Pulmonary artery endothelial cell (primary cell): ENCODE data around the gene SLC35B1. TPM values are rescaled to one million over a fixed set of nuclear protein-coding genes. Genes with fewer than 3 reads are reported as not detected.

ENCODE experiments used
- DNase-seq: peaks from one replicate; pipeline ENCODE4 v3.0.0-alpha.2; 2011; ENCODE audit warnings: low read depth, low spot score
- total RNA-seq: library from RNA; depleted of rRNA; stranded (reverse); fragments of >200 nt; gene quantifications from 2 replicates; pipeline ENCODE4 v1.2.3, GENCODE V29; 2014

Gene SLC35B1
- total RNA-seq, 1 donor from 2014 or later: 72.2 TPM

DNA sequence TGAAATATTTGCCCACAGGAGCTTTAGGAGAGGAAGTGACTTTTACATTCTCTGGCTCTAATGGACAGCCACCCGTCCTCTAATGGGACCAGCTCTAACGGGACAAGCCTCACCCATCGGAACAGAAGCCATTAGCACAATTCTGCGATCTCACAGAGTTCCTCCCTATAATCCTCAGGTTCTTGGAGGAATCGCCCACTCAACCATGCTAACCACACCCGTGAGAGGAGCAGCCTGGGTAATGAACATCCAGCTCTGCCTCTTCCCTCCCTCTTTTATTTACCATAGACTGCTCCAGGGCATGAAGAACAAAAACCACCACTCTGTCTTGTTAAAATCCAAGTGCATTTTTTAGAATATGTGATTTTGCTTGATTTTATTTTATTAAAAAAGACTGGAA is 6.8 kb downstream of the SLC35B1 start:
- no peak for DNase-seq

DNA sequence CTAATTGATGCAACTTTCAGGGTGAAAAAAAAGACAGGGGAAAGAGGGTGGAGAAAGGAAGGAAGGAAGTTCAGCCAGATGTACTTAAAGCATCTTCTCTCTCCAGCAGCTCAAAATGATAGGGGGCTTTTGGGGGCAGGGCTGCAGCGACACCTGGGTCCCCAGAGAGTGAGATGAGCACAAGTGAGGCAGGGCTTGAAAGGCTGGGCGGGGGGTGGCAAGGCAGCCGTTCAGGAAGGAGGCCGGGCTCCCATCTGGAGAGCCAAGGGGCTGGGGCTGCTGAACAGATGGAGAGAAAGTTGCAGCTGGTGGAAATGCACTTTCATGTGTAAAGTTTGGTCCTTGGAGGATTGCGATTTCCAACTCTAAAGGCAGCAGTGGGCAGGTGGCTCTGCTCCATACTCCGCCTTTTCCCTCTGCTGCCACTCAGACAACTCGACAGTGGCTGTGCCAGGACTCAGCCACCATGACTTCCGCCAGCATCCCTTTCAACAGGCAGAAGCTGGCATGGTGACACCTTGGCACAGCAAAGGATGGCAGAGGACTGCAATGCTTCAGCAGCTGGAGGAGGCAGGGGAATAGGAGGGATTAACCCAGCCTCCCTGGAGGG is 7.7 kb downstream of the SLC35B1 start:
- no peak for DNase-seq

DNA sequence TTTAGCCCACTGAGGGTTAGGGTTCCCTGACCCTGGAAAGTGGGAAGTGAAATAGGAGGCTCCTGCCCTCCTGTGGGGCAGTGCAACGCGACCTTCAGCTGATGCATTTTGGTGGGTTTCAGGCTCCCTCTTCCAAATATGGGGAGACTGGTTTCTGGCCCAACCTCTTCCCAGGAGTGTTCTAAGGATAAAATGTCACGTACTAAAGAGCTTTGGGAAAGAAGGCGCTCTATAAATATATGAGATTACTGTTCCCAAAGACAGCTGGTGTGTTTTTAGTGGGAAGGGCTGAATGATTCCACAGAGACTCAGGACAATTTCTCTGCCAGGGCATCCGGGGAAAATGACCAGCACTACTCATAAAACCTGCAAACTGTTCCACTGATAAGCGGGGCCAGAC is 9.8 kb downstream of the SLC35B1 start:
- DNase-seq: no peak

DNA sequence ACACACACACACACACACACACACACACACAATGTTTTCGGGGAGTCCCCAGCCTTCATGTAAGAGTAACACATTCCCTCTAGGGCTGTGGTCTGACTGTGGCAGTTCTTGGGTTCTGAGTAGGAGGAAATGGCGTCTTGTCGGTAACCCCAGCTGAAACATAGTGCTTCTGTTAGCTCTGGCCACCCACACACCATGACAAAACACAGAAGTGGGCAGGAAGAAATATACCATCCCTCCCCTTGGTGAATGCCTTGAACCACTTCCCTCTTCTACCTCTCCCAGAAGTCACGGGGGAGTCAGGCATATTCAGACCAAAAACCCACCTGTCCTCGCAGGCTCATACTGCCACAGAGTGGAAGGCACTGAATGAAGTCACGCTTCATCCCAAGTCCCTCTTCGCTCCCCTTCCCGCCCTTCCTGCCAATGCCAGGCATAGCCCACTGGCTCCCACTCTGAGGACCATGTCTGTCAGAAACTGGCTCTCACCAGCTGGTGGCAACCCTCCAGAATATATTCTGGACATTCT is 11.5 kb downstream of the SLC35B1 start:
- DNase-seq: no peak

DNA sequence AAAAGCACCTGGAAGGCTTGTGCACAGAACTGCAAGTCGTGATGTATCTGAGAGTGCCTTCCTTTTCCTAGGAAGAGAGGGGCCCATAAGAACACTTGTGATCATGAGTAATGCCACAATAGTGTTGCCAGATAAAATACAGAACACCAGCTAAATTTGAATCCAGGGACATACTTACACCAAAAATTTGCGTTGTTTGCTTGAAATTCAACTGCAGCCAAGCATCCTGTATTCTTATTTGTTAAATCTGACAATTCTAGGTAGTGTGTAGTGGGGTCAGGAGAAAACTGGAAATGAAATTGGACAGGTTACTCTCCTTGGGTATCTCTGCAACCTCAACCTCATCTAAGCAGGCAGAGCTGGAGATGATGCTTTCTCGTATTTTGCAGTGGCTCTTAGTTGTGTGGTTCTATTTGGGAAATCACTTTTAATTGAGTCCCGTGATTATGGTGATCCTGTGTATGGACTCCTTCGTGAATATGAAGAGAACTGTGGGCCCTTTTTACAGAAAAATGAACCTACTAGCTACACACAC is 12.0 kb downstream of the SLC35B1 start:
- DNase-seq: no peak

DNA sequence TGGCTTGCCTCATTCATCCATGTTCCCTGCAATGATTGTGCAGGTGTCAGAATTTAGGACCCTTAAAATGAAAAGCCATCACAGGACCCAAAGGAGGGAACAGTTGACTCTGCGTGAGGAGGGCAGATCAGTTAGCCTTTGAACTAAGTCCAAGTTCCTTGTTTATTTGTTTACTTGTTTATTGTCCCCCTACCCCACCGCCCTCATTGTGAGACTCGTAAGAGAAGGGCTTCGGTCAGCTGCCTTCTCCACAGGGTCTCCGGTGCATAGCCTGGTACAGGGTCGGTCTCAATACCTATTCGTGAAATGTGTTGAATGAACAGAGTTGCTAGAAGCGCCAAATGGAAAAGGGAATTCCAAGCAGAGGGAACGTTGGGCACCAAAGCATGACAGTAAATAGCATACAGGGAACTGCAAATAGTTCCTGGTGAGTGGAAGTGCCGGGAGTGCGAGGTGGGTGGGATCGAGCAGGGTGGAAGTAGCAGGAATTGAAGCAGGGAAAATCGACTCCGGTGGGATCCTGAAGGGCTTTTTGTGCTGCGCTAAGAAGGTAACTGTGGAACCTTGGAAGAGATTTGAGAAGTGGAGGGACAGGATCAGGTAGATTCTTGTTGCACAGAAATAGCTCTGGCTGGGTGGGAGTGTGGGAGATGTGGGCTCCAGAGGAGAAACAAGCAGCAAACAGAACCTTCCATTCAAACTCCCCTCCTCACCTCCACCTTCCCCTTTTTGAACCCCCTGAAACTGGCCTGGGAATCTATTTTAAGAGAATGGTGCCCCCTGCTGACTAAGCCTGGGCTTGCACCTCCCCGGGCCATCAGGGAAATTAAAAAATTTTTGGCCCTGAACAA is 12.7 kb downstream of the SLC35B1 start:
- no peak for DNase-seq

DNA sequence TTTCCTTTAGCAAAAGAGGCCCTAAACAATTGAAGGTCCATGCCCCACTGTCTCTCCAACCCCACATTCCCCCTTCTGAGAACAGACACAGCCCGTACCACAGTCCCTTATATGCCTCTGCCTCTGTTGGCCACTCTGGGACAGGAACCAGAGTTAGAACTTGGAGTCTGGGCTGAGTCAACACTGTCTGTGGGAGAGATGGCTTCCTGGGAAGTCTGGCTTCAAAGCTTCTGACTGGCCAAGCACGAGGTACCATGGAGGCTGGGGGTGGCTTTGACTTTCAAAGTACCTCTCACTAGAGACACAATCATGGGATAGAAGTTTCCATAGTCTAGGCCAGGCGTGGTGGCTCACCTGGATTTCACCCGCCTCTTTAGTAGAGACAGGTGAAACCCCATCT is 15.0 kb downstream of the SLC35B1 start:
- DNase-seq: no peak

DNA sequence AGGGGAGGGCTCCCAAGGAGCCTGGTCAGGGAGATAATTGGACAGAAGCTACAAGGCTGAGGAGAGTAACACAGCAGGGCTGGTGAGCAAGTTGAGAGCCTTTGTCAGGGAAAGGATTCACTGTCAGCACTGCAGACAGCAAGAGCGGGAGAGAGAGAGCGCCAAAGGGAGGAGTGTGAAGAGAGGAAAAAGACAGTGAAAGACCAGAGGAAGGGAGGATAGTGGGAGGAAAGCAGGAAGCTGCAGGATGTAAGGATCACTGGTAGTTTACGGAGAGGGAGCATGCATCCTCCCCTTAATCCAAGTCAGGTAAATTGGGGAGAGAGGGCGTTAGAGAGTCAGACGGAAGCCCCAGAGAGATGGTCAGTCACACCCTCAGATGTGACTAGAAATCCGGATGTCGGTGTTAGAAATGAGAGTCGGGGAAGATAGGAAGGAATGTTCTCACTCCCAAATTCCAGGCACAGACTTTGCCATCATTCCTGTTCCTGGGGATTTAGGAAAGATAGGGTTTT is 16.0 kb downstream of the SLC35B1 start:
- DNase-seq: no peak

DNA sequence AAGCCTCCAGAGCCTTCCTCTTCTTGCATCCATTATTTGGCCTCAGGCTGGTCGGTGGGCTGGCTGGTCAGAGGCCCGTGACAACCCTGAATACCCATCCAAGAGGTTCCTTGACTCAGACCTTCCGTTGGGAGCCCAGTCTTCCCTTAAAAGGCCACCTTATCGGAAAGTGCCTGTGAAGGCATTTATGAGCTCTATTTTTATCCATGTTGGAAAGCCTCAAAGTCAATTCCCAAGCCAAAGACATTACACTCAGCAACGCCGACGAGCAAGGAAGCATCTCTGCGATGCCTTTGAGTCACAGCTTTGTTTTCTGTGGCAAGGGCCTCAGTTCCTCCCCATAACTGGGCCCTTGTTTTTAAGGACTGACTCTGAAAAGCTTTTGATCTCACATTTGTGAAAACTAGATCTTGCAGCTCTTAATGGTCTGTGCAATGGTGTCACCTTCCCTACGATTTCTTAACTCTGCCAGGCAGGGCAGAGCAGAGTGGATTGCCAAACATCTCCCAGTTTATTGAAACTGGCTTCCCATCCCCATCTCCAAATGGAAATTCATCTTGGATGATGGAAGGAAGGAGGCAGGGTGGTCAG is 16.6 kb downstream of the SLC35B1 start:
- peak; percentile 36 for DNase-seq

DNA sequence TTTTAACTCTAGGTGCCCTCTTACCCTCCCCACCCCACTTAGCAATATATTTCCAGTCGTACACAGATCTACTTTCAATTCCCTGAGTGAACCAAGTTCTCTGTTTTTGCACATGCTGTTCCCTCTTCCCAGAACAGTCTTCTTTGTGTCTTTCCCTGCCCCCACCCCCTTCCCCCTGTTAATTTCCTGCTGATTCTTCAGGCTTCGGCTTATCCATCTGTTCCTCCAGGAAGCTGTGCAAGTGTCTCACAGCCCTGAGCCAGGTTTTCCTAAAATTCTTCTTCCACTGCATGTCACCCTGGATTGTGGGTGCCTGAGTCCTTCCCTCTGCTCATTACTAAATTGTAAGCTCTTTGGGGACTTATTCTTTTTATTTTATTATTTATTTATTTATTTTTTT is 17.5 kb downstream of the SLC35B1 start:
- DNase-seq: no peak

DNA sequence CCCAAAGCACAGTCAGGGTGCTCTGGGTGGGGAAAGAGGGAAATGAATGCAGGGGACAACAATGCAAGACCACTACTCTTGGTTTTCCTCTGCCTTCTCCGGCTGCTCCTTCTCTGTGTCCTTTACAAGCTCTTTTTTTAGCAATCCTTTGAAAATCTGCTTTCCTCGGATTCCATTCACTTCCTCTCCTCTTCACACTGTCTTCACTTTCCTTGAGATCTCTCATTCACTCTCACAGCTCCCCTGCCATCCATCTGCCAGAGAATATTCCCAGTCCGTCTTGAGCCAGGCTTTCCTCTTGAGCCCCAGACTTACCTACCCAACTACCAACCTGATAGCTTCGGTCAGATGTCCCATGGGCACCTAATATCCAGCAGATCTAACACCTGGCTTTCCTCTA is 18.9 kb downstream of the SLC35B1 start:
- no peak for DNase-seq

DNA sequence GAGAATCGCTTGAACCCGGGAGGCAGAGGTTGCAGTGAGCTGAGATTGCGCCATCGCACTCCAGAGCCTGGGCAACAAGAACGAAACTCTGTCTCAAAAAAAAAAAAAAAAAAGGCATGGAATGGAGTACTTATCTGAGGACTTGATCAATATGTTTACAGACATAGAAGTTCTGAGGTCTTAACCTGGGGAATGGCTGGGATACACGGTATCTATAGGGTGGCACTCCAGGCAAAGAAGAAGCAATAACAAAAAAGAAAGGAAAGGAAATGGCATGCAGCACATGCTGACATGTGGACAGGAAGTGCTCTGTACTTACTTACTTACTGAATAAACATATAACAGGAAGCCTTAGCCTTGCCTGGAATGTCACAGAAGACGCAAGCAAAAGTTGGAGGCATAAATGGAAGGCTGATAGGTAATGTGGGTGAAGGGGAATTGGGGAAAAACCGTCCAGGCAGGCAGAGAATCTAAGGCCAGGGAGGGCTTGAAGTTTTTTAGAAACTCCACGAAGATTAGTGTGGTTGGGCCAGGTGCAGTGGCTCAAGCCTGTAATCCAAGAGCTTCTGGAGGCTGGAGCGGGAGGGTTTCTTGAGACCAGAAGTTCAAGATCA is 19.8 kb downstream of the SLC35B1 start:
- DNase-seq: peak; percentile 91

DNA sequence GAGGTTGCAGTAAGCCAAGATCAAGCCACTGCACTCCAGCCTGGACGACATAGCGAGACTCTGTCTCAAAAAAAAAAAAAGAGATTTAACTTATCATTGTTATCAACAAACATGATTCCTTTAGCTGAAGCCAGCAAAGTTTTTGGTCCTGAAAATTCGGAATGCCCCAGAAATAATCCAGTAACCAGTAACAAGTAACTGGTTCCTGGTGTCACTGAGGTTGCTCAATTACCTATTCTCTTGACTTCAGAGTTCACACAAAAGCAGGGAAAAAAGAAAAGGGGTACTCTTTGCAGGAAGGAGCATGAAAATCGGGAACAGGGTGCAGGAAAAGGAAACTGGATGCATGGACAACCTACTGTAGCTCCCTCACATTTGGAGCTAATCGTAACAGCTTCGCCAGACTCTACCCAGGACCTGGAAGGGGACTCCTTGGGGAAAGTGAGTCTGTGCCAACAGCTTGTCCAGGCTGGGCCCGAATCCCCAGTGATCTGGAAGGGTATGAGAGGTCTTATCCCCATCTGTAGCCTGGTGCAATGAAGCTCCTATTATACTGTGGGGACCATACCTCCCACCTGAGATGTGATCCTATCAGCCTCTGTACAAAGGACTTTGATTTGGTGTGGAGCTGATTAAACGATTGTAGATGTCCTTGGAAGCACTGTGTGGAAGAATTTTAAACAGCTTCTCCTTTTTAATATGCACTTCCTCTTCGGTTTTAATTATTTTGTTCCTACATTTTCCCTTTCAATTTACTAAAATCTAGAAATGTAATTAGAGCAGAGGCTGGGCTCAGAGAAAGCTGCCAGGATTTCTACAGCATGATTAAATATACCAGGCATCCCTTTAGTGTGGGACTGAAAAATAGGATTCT is 26.4 kb downstream of the SLC35B1 start:
- no peak for DNase-seq

DNA sequence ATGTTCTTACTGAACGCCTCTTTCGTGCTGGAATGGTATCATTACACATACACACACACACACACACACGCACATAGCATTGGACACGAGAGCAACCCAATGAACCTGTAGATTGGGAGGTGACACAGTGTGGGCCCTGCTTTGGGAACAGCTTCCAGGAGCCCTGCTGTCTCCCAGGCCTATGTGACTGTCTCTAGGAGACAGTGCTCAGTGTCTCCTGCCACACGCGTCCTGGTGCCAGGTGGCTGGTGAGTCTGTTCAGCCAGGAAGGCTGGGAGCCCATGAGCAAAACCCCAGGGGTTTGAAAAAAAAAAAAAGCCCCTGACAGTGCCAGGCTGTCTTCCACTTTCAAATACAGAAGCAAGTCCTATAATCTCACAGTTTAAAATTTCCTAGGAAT is 27.4 kb downstream of the SLC35B1 start:
- DNase-seq: no peak

DNA sequence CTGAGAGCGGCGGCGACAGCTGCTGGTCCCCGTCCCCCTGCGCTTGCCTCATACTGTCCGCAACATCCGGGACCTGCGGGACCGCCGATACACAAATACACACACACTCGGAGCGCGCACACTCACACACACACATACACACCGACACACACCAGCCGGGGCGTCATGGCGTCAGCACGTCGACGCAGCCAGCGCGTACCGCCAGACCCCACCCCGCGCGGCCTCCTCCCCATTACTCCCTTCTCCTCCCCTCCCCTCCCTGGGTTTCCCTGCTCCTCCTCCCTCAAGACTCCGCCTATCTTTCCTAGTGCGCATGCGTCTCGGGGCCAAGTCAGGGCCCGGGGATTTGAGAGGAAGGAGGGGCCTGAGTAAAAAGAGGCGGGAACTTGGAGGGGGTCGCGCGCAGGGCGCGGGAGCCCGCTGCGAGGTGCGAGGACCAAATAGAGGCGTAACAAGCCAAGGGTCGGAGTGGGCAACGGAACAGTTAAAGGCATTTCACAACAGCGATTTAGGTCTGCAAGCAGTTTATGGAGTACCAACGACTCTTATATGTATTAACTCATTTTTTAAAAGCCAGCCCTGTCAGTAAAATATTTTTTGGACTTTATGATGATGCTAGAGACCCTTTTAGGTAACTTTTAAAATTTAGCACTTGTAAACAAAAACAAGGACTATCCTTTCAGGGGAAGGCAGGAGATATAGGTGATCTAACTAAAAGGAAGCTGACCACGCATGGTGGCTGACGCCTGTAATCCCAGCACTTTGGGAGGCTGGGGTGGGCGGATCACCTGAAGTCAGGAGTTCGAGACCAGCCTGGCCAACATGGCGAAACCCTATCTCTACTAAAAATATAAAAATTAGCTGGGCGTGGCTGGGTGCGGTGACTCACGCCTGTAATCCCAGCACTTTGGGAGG is 29.6 kb downstream of the SLC35B1 start, which contains the start of gene SPOP:
Gene SPOP (minus strand): TSS at position 165 of the 915 bp plus-strand sequence. CDS start 55,287 bp downstream, outside the sequence.
- peak; percentile 99 for DNase-seq

DNA sequence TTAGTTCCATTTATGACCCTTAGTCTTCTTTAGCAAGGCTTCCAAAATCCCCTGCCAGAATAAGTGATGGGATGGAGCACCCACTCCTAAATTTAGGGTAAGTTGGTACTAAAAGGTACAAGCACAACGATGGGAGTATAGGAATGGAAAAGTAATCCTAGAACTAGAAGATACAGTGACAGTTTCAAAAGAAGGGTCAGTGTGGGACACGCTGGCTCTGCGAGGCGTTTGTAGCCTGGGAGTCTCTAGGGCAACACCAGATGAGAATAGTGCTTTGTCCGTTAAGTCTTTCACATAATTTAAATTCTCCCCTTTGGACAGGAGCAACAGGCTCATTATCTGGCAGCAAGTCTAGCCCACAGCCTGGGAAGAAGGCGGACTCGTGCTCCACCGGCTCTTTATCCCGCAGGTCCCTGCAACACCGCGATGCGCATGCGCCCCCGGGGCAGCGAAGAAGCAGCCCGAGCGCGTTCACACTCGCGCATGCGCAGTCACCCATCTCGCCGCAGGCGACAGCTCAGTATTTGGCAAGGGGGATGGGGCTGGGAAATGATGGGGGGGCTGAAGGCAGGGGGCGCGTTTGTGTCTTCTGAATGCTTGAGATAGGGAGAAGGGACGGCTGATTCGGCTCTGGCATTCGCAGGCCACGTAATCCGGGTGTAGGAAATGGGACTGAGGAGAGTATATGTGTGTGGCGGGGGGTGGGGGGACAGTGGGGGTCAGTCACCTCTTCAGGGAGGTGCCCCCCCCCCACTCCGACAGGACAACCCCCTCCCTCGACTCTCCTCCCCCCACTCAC is 30.4 kb downstream of the SLC35B1 start:
- DNase-seq: peak; percentile 73

DNA sequence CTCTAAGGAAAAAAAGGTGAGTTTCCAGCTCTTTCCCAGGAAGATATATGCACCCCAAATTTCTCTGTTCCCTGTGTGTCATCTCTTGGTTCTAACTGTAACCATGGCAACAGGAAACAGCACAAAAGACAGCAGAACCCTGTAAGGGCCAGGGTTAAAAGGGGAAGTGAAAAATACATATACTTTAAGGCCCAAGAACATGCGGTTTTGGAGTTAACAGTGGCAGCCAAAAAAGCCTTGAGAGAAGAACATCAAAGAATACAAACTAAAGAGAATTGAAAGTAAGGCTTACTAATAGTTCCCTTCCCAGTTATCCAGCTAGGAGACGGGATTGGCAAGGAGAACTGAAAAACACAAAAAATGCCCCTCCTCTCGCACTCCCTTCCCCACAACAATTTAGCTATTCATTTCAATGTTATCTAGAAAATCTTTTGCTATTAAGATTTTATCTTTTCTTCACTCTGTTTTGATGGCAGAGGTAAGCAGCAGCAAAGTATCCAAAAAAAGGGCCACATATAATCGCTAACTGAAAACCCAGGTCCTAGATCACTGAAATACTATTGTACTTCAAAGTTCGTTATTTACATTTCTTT is 31.4 kb downstream of the SLC35B1 start:
- no peak for DNase-seq

DNA sequence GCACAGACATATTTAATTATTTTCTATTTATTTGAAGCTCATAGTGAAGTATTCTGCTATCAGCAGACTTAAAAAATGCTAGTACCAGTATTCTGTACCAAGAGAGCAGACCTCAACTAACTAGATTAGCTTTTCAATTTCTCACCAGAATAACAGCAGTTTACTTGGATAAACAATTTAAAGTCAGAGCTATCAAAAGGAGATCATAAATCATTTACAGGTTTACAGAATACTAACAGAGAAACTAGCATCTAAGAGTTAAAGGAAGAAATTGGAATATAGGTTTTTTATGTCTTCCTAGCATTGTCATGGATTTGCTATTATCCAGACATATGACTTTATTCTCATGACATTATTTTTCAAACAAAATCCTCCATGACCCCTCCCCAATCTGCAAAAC is 33.3 kb downstream of the SLC35B1 start:
- no peak for DNase-seq
